WTC11 (cell line): ENCODE results near the gene SKAP1. TPM values are rescaled to one million over a fixed set of nuclear protein-coding genes. Genes with fewer than 3 reads are reported as not detected.

ENCODE experiments used
- ATAC-seq: fragments of 200-7000 bp; cut with Tn5 transposase; 2 replicates; pipeline ENCODE4 v1.10.0; 2021; ENCODE audit warnings: mild to moderate bottlenecking, moderate library complexity
- CTCF ChIA-PET: fragments of 300-600 bp; sonication (Branson Sonifier 250); formaldehyde crosslinking; loops from one replicate; lab custom pipeline; 2021; ENCODE audit warnings: antibody characterized with exemption; lab: Charles Lee
- POLR2A ChIA-PET: fragments of 350-600 bp; sonication (Branson Sonifier 250); formaldehyde crosslinking; loops from one replicate; lab custom pipeline; 2021; ENCODE audit warnings: antibody characterized with exemption; lab: Charles Lee
- DNase-seq: peaks from one replicate; pipeline ENCODE4 v3.0.0; 2021; ENCODE audit warnings: low spot score
- H3K27ac Mint-ChIP-seq: 2 replicates; pipeline ENCODE4 v1.8.0; 2021; ENCODE audit warnings: mixed read lengths
- H3K27me3 Mint-ChIP-seq: 2 replicates; pipeline ENCODE4 v1.8.0; 2021; ENCODE audit warnings: low read depth, mild to moderate bottlenecking, moderate library complexity, mixed read lengths
- H3K36me3 Mint-ChIP-seq: 2 replicates; pipeline ENCODE4 v1.8.0; 2021; ENCODE audit warnings: mixed read lengths
- H3K4me1 Mint-ChIP-seq: 2 replicates; pipeline ENCODE4 v1.8.0; 2022; ENCODE audit warnings: mixed read lengths
- H3K4me3 Mint-ChIP-seq: 2 replicates; pipeline ENCODE4 v1.8.0; 2021; ENCODE audit warnings: mild to moderate bottlenecking, moderate library complexity, mixed read lengths
- H3K9me3 Mint-ChIP-seq: 2 replicates; pipeline ENCODE4 v1.8.0; 2021; ENCODE audit warnings: mixed read lengths
- AR ChIP-seq: fragments of 250-450 bp; sonication (Bioruptor Pico); IDR thresholded peaks from 2 replicates; pipeline ENCODE4 v1.9.0; 2021; ENCODE audit warnings: mild to moderate bottlenecking
- ATF3 ChIP-seq: sonication (generic); formaldehyde crosslinking; conservative IDR thresholded peaks from 2 replicates; pipeline ENCODE4 v1.8.1; 2022; ENCODE audit warnings: mild to moderate bottlenecking, missing genetic modification reagents
- CDX4 ChIP-seq: fragments of 250-450 bp; sonication (Bioruptor Pico); IDR thresholded peaks from 2 replicates; pipeline ENCODE4 v1.9.0; 2021; ENCODE audit warnings: moderate library complexity, mild to moderate bottlenecking, inconsistent platforms, borderline replicate concordance
- CREB1 ChIP-seq: sonication (generic); formaldehyde crosslinking; IDR thresholded peaks from 2 replicates; pipeline ENCODE4 v1.8.0; 2023; ENCODE audit warnings: mild to moderate bottlenecking, missing genetic modification reagents
- ELF4 ChIP-seq: sonication (generic); formaldehyde crosslinking; IDR thresholded peaks from 2 replicates; pipeline ENCODE4 v1.8.1; 2022; ENCODE audit warnings: low read depth, mild to moderate bottlenecking, moderate library complexity, missing genetic modification reagents
- FOXP1 ChIP-seq: sonication (generic); formaldehyde crosslinking; IDR thresholded peaks from 2 replicates; pipeline ENCODE4 v1.8.0; 2022; ENCODE audit warnings: missing genetic modification reagents, mild to moderate bottlenecking, moderate library complexity, borderline replicate concordance
- GRHL2 ChIP-seq: fragments of 250-450 bp; sonication (Bioruptor Pico); IDR thresholded peaks from 2 replicates; pipeline ENCODE4 v1.8.0; 2022; ENCODE audit warnings: mild to moderate bottlenecking, moderate library complexity; ENCODE audit not compliant: insufficient replicate concordance, severe bottlenecking
- MLX ChIP-seq: sonication (generic); formaldehyde crosslinking; IDR thresholded peaks from 2 replicates; pipeline ENCODE4 v1.8.1; 2023; ENCODE audit warnings: mild to moderate bottlenecking, missing genetic modification reagents, moderate library complexity
- STAT6 ChIP-seq: sonication (generic); formaldehyde crosslinking; conservative IDR thresholded peaks from 2 replicates; pipeline ENCODE4 v1.8.1; 2023; ENCODE audit warnings: mild to moderate bottlenecking, low read depth, missing genetic modification reagents, moderate library complexity
- TCF7 ChIP-seq: sonication (generic); formaldehyde crosslinking; IDR thresholded peaks from 2 replicates; pipeline ENCODE4 v1.8.0; 2022; ENCODE audit warnings: mild to moderate bottlenecking, low read depth, missing genetic modification reagents, moderate library complexity
- ZBTB43 ChIP-seq: sonication (generic); formaldehyde crosslinking; IDR thresholded peaks from 2 replicates; pipeline ENCODE4 v1.8.1; 2023; ENCODE audit warnings: mild to moderate bottlenecking, missing genetic modification reagents
- ZNF232 ChIP-seq: sonication (generic); formaldehyde crosslinking; IDR thresholded peaks from 2 replicates; pipeline ENCODE4 v1.8.0; 2022; ENCODE audit warnings: mild to moderate bottlenecking, missing genetic modification reagents
- ZNF263 ChIP-seq: sonication (generic); formaldehyde crosslinking; IDR thresholded peaks from 2 replicates; pipeline ENCODE4 v1.8.1; 2022; ENCODE audit warnings: low read depth, mild to moderate bottlenecking, moderate library complexity, missing genetic modification reagents
- ZNF281 ChIP-seq: sonication (generic); formaldehyde crosslinking; IDR thresholded peaks from 2 replicates; pipeline ENCODE4 v1.8.0; 2023; ENCODE audit warnings: mild to moderate bottlenecking, missing genetic modification reagents
- ZNF416 ChIP-seq: fragments of 250-450 bp; sonication (Bioruptor Pico); IDR thresholded peaks from 2 replicates; pipeline ENCODE4 v1.9.0; 2021; ENCODE audit warnings: mild to moderate bottlenecking, inconsistent platforms
- ZNF425 ChIP-seq: fragments of 250-450 bp; sonication (Bioruptor Pico); conservative IDR thresholded peaks from 2 replicates; pipeline ENCODE4 v1.9.0; 2021; ENCODE audit warnings: mild to moderate bottlenecking
- ZSCAN18 ChIP-seq: fragments of 250-450 bp; sonication (Bioruptor Pico); IDR thresholded peaks from 2 replicates; pipeline ENCODE4 v2.1.2; 2022; ENCODE audit warnings: mild to moderate bottlenecking, moderate library complexity
- total RNA-seq: library from RNA; stranded (reverse); gene quantifications from 3 replicates; pipeline ENCODE4 v1.2.3, GENCODE V29; 2021

The SKAP1 gene
- total RNA-seq, 1 experiment from 2014 or later: not detected

- ChIA-PET POLR2A (interaction anchor here (0.5 kb wide), 1 partner anchor 388 kb away, joined by 7 read pairs; no protein-coding TSS in a partner anchor), CTCF (interaction anchor here (0.6 to 1.3 kb wide), 2 partner anchors 58 to 209 kb away, joined by 3 read pairs; no protein-coding TSS in a partner anchor)
- ATAC-seq (no peak), DNase-seq (no peak)
- TF ChIP-seq ZNF416 (CRISPR knock-in tag) (no peak), ATF3 (CRISPR knock-in tag) (no peak), FOXP1 (CRISPR knock-in tag) (no peak), MLX (CRISPR knock-in tag) (no peak), ZNF263 (CRISPR knock-in tag) (no peak), ZSCAN18 (CRISPR knock-in tag) (no peak), AR (CRISPR knock-in tag) (no peak), CREB1 (CRISPR knock-in tag) (no peak), STAT6 (CRISPR knock-in tag) (no peak), CDX4 (no peak), TCF7 (no peak), ZNF232 (CRISPR knock-in tag) (no peak)
- Mint-ChIP-seq H3K27me3 (no peaks in the 10 kb centered on the region), H3K27ac (no peak overlapping the region), H3K36me3 (no peaks in the 10 kb centered on the region), H3K4me3 (no peak overlapping the region), H3K4me1 (no peaks in the 10 kb centered on the region), H3K9me3 (no peaks in the 10 kb centered on the region)
Measured at GRCh38 chr17:48393283-48393682, 36.7 kb downstream of the SKAP1 start.

- H3K9me3 Mint-ChIP-seq: no peaks in the 10 kb centered on the region
- DNase-seq (no peak), ATAC-seq (no peak)
- no peaks in the 10 kb centered on the region for H3K36me3 Mint-ChIP-seq
- no peak overlapping the region for H3K27ac Mint-ChIP-seq
- ChIA-PET CTCF (no interaction called here), POLR2A (no interaction called here)
- no peaks in the 10 kb centered on the region for H3K27me3 Mint-ChIP-seq
- H3K4me1 Mint-ChIP-seq: no peaks in the 10 kb centered on the region
- H3K4me3 Mint-ChIP-seq: no peak overlapping the region
- no peak for TF ChIP-seq ZNF281
- TF ChIP-seq ZNF425 (CRISPR knock-in tag): no peak
- TF ChIP-seq ZBTB43: no peak
- TF ChIP-seq GRHL2 (CRISPR knock-in tag): no peak
- no peak for TF ChIP-seq ELF4 (CRISPR knock-in tag)
Measured at GRCh38 chr17:48392857-48393256, 37.2 kb downstream of the SKAP1 start.
